Measurements from ENCODE around the gene TRPC1. TPM values are rescaled to one million over a fixed set of nuclear protein-coding genes. Genes with fewer than 3 reads are reported as not detected.

TRPC1 gene
- total RNA-seq, 1 donor, result 26.1 TPM

GRCh38 chr3:142844339-142844977 is 120.6 kb downstream of the TRPC1 start:
- no peak overlapping the region for H3K4me3 ChIP-seq (ENCODE audit: low read depth, low read length)
- TF ChIP-seq CTCF (IDR thresholded peaks at IDR 0.05; ENCODE audit: insufficient read depth, low read length), result peak; percentile 65
- peak; percentile 62 for DNase-seq (ENCODE audit: low read depth)

GRCh38 chr3:142846779-142847577 is 123.1 kb downstream of the TRPC1 start:
- H3K4me3 ChIP-seq (ENCODE audit: low read depth, low read length), result no peak overlapping the region
- DNase-seq (ENCODE audit: low read depth), result peak; percentile 75
- no peak for TF ChIP-seq CTCF (IDR thresholded peaks at IDR 0.05; ENCODE audit: insufficient read depth, low read length)

- no peak for DNase-seq (ENCODE audit: low read depth)
- H3K4me3 ChIP-seq (ENCODE audit: low read depth, low read length), result no peak overlapping the region
- no peak for TF ChIP-seq CTCF (IDR thresholded peaks at IDR 0.05; ENCODE audit: insufficient read depth, low read length)
Measured at GRCh38 chr3:142849148-142849547, 125.3 kb downstream of the TRPC1 start.

- no peak overlapping the region for H3K4me3 ChIP-seq (ENCODE audit: low read depth, low read length)
- DNase-seq (ENCODE audit: low read depth), result peak; percentile 91
- TF ChIP-seq CTCF (IDR thresholded peaks at IDR 0.05; ENCODE audit: insufficient read depth, low read length), result no peak
Measured at GRCh38 chr3:142850395-142851023, 126.7 kb downstream of the TRPC1 start.

GRCh38 chr3:142852009-142852408 is 128.2 kb downstream of the TRPC1 start:
- DNase-seq (ENCODE audit: low read depth), result no peak
- no peak overlapping the region for H3K4me3 ChIP-seq (ENCODE audit: low read depth, low read length)
- TF ChIP-seq CTCF (IDR thresholded peaks at IDR 0.05; ENCODE audit: insufficient read depth, low read length), result no peak

- DNase-seq (ENCODE audit: low read depth), result peak; percentile 58
- no peak overlapping the region for H3K4me3 ChIP-seq (ENCODE audit: low read depth, low read length)
- no peak for TF ChIP-seq CTCF (IDR thresholded peaks at IDR 0.05; ENCODE audit: insufficient read depth, low read length)
Measured at GRCh38 chr3:142853270-142854168, 129.7 kb downstream of the TRPC1 start.
